ENCODE data around the gene B4GALNT3. TPM values are rescaled to one million over a fixed set of nuclear protein-coding genes. Genes with fewer than 3 reads are reported as not detected.

The B4GALNT3 gene
- total RNA-seq, 1 experiment from 2014 or later, result 23.3 TPM

DNA sequence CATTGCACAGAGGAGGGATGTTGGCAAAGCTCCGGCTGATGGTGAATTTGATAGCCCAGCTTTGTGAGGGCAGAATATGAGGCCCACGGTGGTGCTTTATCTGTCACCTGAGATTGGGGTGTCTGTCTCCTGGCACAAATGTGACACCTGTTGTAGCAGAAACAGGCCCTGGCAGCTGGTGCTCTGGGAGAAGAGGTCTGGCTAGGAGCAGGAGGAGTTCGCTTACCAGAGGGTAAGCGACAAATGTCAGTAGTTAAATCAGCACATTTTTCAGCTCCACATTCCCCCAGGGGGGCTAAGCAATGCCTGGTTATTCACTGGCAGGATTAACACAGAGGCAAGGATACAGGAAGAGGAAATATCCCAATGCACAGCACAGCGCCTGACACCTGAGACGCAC lies 71.1 kb downstream of the B4GALNT3 start:
- no CpG with 5 or more reads among the region's 6 CpGs for WGBS (ENCODE audit: extremely low coverage, insufficient read length, low lambda C conversion rate)
- Histone ChIP-seq H3K27me3 (ENCODE audit: insufficient read depth, low read length) (no peaks in the 10 kb centered on the region), H2BK5ac (ENCODE audit: insufficient read length, low read length) (no peak overlapping the region), H2AK5ac (ENCODE audit: insufficient read length, low read length) (no peak overlapping the region), H3K27ac (ENCODE audit: insufficient read length, low read depth, low read length) (no peak overlapping the region), H3K4me2 (ENCODE audit: insufficient read depth, insufficient read length, low read length) (no peak overlapping the region), H3K9ac (ENCODE audit: extremely low read depth, insufficient read length, low read length) (no peak overlapping the region), H3K14ac (ENCODE audit: insufficient read depth, low read length) (no peak overlapping the region), H3T11ph (ENCODE audit: low read length) (no peak overlapping the region), H3K23me2 (ENCODE audit: insufficient read length, low read depth, low read length, poor library complexity, severe bottlenecking) (no peaks in the 10 kb centered on the region), H4K8ac (replicated peaks; ENCODE audit: insufficient read length, low read depth, low read length) (no peak overlapping the region), H2BK120ac (ENCODE audit: low read depth, low read length, poor library complexity, severe bottlenecking) (no peak overlapping the region), H4K5ac (ENCODE audit: insufficient read length, low read depth, low read length) (no peak overlapping the region), H3K23ac (ENCODE audit: insufficient read length, low read depth, low read length) (no peak overlapping the region), H3K18ac (ENCODE audit: insufficient read length, low read depth, low read length) (no peak overlapping the region), H3K56ac (ENCODE audit: insufficient read length, low read depth, low read length) (no peak overlapping the region), H4K91ac (ENCODE audit: insufficient read length, low read depth, low read length) (no peak overlapping the region), H4K20me1 (ENCODE audit: control insufficient read depth, insufficient read depth, insufficient read length) (no peaks in the 10 kb centered on the region), H2BK20ac (ENCODE audit: low read depth, low read length, poor library complexity, severe bottlenecking) (no peak overlapping the region), H2BK15ac (ENCODE audit: low read depth, low read length) (no peak overlapping the region), H3K79me1 (ENCODE audit: insufficient read depth, low read depth, low read length, poor library complexity, severe bottlenecking) (no peaks in the 10 kb centered on the region), H2BK12ac (ENCODE audit: insufficient read length, low read depth, low read length) (no peak overlapping the region), H3K4ac (ENCODE audit: low read depth, low read length) (no peak overlapping the region), H3K4me1 (ENCODE audit: insufficient read depth, low read length) (no peaks in the 10 kb centered on the region), H3K9me3 (ENCODE audit: control insufficient read depth, low read depth, low read length) (no peaks in the 10 kb centered on the region), H2AFZ (ENCODE audit: low read length) (no peak overlapping the region), H3K79me2 (ENCODE audit: insufficient read depth, low read length) (no peaks in the 10 kb centered on the region)
- Mint-ChIP-seq H3K36me3 (ENCODE audit: insufficient read depth in 1 of 3, low read depth in 3 of 3) (peaks cover 18 to 35% (median 19%) of the 10 kb centered on the region in 3 experiments), H3K4me1 (peaks cover 3 to 11% of the 10 kb centered on the region in 2 experiments; a peak in 3 of 4 replicates), H3K27me3 (ENCODE audit: low read depth) (no peaks in the 10 kb centered on the region; the same call in 1 of the 2 replicates), H3K4me3 (no peak overlapping the region), H3K27ac (no peak overlapping the region), H3K9me3 (peaks cover 23 to 25% of the 10 kb centered on the region in 2 experiments)
- TF ChIP-seq CTCF (conservative IDR thresholded peaks at IDR 0.05), result no peak
- DNase-seq, result no peak

All from H9 (cell line).